HG03342 (cell line): ENCODE results near the gene ARHGEF17.

Experiments used
- ATAC-seq: cut with Tn5 transposase; IDR thresholded peaks from one replicate; pipeline ENCODE4 v1.9.1; 2021; ENCODE audit warnings: mild to moderate bottlenecking, moderate library complexity; ENCODE audit not compliant: unreplicated experiment

ARHGEF17 gene

DNA sequence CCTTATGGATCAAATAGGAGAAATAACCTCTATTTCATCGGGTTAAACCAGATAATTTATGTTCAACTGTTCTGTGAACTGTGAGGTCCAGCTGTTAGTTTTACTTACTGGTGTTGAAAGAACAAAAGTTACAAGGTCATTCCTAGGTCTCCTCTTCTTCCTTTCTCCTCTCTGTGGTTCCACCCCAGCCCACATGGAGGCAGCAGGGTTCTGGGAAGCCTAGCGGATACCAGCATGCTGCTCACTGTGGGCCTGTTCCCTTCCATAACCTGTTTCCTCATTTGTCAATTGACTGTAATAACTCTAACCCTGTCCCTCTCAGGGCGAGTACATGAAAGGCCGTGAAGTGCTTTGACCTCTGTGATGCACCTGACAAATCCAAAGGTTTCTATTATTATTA, 96.0 kb downstream of the ARHGEF17 start:
- no peak for ATAC-seq

DNA sequence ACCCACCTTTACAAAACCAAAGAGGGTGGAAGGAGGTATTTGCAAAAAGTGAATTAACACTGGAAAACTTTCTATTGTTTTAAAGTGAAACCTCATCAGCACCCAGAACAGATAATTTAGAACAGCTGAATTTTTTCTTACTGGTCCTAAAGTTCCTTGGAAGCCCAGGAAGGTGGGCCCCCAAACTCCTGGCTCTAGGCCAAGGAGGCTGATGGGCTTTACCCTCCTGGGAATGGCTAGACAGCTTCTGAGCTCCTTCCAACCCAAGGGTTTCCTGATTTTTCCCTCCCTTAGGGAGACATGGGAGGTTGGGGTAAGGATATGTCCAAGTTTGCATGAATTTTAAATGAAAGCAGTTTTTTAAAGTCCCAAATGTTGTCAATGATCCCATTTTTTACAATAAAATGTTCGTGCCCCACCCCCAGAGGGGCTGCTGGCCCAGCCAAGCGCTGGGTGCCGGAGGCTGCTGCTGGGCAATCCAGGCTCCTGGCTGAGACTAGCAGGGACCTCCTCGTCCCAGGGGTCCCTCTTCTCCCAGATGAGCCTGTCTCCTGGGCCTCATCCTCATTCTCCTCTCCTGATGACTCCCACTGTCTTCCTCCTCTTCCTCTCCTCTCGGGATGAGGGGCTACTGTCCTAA, 96.5 kb downstream of the ARHGEF17 start:
- ATAC-seq = no peak

DNA sequence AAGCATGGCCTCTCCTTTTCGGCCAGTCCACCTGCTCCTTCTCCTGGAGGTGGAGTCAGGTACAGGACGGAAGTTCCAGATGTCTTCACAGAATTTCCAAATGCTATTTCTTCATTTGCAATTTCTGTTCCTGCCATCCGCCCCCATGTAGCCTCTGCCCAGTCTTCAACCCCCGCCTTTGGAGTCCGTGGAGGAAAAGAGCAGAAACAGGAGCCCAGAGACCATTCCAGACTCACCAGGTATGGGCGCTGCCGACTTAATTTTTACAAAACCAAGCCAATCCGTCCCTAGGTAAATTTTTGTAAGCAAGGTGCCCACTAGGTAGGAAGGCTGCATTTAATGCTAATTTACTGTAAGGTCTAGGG, 97.1 kb downstream of the ARHGEF17 start:
- no peak for ATAC-seq

DNA sequence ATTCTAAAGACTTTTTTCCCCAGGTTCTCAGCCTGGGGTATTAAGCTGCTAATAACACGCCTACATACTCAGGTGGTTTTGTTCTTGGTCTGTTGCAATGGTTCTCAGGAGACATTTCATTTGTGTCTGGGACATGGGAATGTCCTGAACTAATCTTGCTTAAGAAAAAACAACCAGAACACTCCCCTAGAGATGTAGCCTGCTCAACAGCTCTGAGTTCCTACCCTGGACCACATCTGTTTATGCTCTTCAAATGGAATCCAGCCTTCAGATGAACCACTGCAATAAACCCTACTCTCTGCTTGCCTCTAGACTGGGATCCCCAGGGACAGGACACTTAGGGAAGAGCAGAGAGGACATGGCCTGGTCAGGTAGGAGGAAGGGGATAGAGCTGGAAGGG, 98.1 kb downstream of the ARHGEF17 start:
- no peak for ATAC-seq

DNA sequence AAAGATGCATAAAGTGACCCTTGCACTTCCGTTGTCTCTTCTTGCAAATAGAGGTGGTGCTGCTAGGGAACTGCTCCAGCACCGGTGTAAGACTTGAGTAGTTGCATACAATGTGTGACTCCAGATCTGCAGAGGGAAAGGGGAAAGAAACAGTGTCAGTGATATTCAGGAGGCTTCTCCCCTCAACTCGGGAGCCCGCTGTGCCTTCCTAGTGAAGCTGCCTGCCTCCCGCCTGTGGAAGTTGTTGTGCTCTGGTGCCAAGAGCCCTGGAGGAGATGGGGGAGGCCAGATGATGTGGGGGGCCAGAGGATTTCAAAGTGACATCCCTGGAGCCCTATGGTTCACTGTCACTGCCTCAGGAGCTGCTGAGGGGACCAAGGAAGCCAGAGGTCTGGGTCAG, 98.5 kb downstream of the ARHGEF17 start:
- ATAC-seq = no peak

DNA sequence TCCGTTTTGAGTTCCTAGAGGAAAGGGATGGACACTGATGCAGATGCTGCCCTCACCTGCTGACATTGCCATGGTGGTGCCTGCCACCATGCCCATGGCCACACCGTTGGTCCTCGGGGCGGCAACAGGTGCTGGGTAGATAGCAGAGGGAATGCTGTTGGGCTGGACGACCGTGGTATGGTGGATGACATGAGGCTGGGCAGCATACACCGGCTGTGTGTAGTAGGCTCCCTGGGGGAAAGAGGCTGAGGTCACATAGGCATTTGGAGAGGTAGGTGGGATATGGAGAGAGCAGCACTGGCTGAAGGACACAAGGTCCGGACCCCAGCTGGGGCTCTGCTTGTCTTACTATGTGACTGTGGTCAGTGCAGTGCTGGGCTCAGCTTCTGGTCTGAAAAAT, 101.4 kb downstream of the ARHGEF17 start:
- no peak for ATAC-seq

DNA sequence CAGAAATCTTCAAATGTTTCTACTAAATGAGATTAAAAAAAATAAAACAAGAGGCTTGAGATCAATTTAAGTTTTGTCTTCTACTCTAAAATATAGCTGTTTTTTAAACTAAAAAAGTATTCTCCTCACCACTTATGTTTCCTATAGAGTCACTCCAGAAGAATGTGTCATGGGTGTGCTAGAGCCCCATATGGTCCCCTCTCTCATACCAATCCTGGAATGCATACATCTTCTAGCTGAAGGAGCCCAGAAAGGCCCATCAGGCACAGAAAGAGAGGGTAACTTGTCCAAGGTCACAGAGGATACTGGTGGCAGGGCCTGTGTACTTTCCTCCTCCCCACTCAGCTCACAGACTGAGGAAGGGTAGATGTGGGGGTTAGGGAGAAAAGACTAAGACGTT, 102.6 kb downstream of the ARHGEF17 start:
- no peak for ATAC-seq

DNA sequence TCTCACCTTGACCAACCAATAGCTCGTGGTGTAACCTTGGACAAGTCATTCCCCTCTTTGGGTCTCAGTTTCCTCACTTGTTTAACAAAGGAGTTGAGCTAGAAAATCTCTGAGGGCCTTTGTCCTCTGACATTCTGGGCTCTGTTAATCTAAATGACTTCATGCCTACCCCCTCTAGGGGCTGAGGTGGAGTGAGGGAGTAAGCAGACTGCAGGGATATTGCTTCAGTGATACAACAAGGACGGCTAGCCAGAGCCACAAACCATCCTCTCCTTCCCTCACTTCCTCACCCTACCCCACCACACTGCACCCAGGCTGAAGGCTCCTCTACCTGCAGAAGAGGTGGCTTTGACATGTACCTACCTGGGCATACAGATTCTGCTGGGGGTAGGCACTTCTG, 103.0 kb downstream of the ARHGEF17 start:
- ATAC-seq = no peak

DNA sequence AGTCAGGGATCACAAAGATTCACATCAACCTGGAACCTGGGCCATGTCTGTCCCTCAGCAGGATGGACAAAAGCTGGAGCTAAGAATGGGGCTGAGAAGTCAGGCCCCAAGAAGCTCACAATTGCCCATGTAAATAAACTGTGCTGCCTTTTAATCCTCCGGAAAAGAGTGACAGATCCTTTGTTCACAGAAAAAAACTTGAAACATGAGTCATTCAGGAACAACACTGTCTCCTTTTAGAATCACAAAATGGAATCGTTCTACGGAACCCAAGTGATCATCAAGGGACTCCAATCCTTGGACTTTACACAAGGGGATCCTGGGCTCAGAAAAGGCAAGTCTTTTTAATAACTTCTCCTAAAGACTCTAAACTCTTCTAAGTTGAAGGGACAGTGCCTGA, 104.2 kb downstream of the ARHGEF17 start:
- no peak for ATAC-seq

DNA sequence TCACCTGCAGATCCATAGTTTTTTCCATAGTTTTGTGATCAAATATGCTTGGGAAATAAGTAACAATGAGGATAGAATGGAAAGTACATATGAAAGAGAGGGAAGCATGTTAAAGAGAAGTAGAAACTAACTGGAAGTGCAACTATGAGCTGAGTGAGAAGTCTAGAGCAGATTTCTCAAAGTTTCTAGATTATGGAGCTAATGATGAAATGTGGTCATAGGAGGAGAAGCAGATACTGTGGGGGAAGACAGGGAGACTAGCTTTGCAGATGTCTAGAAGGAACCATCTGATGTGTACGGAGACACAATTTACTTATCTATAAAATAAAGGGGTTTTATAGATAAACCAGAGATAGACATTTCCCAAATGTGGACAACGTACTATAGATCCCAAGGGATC, 105.2 kb downstream of the ARHGEF17 start:
- no peak for ATAC-seq

DNA sequence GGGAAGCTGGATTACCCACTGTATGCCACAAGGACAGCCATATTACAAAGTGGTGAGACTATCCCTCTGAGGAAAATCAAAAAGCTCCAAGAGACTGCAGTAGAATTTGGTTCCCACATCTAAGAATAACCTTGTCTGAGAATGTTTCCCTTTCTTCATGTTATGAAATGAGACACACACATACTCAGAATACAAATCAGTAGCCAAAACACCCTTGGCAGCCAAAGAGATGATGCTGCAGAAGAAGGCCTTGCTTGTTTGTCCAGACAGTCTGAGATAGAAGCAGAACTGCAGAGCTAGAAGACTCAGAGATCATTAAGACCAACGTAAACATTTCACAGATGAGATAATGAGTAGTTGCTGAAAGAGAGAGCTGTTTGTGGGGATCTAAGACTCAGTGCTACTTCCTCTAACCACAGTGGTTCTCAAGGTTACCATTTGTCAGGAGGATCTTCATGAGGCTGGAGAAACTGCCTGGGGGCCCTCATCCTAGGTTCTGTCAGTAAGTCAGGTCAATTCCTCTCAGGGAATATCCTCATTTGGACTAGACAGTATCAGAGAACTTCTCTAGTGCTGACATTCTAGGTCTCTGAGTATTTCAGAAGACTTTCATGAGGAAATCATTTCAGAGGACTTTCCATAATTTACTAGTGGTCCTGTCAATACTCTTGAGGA, 107.0 kb downstream of the ARHGEF17 start:
- ATAC-seq = no peak

DNA sequence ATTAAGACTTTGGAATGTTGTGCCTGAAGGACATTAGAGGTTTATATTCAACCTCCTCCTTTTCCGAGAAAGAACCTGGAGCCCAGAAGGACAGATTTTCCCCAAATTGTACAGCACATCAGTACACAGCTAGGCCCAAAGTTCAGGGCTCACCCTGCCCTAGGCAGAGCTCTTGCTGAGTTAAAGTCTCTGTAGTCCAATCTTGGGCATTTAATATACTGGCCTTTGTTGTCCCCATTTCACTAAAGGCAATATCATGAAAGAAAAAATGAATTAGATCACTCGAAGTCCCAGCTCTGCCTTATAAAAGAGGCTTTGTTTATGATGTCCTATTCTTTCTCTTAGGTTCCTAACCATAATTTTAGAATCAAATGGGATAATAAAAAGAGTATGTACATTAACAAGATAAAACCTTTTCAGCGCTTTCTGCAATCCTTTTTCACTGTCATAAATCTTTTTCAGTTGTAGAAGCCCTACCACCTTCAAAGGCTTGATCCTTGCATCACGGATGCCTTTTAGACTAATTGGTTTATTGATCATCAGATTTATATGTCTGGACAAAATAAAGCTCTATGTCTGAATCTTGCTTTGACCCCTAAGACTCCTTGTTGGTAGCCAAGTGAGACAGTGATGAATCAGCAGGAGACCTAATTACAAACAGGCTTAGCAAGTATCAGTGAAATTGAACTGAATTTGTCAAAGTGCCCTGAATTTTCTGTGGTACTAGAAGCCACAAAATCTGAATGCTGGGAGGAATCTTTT, 108.0 kb downstream of the ARHGEF17 start:
- ATAC-seq = no peak

DNA sequence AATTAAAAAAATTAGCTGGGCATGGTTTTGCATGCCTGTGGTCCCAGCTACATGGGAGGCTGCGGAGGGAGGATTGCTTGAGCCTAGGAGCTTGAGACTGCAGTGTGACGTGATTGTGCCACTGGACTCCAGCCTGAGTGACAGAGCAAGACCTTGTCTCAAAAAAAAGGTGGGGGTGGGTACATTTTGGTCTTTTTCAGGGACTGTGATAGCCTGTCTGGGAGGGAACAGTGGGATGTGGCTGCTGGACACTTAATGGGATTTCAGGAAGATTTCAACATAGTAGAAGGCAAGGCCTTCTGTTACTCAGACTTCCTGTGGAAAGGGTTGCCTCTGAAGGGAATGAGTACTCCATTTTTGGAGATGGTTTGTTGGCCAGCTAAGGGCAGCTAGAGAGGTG, 108.7 kb downstream of the ARHGEF17 start:
- ATAC-seq = no peak
